Loucy (cell line): ENCODE data around the gene PLCD3.

Experiments
- H2AFZ ChIP-seq: fragments of 200-600 bp; sonication (generic); 2 replicates; pipeline ENCODE4 v1.6.0; 2016; ENCODE audit warnings: antibody characterized with exemption, mild to moderate bottlenecking, low read length, moderate library complexity
- H3F3A ChIP-seq: fragments of 200-600 bp; 2 replicates; pipeline ENCODE4 v1.6.0; 2016; ENCODE audit warnings: antibody characterized with exemption, low read depth, mild to moderate bottlenecking
- H3K27me3 ChIP-seq: fragments of 200-600 bp; sonication (generic); 2 replicates; pipeline ENCODE4 v1.6.1; 2014; ENCODE audit warnings: low read length, mild to moderate bottlenecking; ENCODE audit not compliant: insufficient read depth, poor library complexity, severe bottlenecking
- H3K36me3 ChIP-seq: fragments of 200-600 bp; sonication (generic); 2 replicates; pipeline ENCODE4 v1.6.1; 2016; ENCODE audit warnings: low read length; ENCODE audit not compliant: insufficient read depth
- H3K4me1 ChIP-seq: fragments of 200-600 bp; sonication (generic); 2 replicates; pipeline ENCODE4 v1.5.1; 2014; ENCODE audit warnings: low read length, mild to moderate bottlenecking; ENCODE audit not compliant: insufficient read depth, poor library complexity, severe bottlenecking
- H3K4me2 ChIP-seq: fragments of 200-600 bp; sonication (generic); 2 replicates; pipeline ENCODE4 v1.6.0; 2014; ENCODE audit warnings: antibody characterized with exemption, low read length, low read depth, mild to moderate bottlenecking; ENCODE audit not compliant: poor library complexity, severe bottlenecking
- H3K4me3 ChIP-seq: fragments of 200-600 bp; sonication (generic); 2 replicates; pipeline ENCODE4 v1.5.1; 2014; ENCODE audit warnings: low read length, mild to moderate bottlenecking, mixed read lengths; ENCODE audit not compliant: poor library complexity, severe bottlenecking
- H3K79me2 ChIP-seq: fragments of 200-600 bp; sonication (generic); 2 replicates; pipeline ENCODE4 v1.6.1; 2014; ENCODE audit warnings: low read length; ENCODE audit not compliant: insufficient read depth
- H3K9ac ChIP-seq: fragments of 200-600 bp; sonication (generic); 2 replicates; pipeline ENCODE4 v1.6.0; 2014; ENCODE audit warnings: mild to moderate bottlenecking, low read depth, low read length, moderate library complexity; ENCODE audit not compliant: poor library complexity, severe bottlenecking
- H3K9me2 ChIP-seq: fragments of 200-600 bp; sonication (generic); replicated peaks from 2 replicates; pipeline ENCODE4 v1.6.1; 2016; ENCODE audit warnings: low read depth, low read length, mixed read lengths
- H3K9me3 ChIP-seq: fragments of 200-600 bp; sonication (generic); 2 replicates; pipeline ENCODE4 v1.6.1; 2014; ENCODE audit warnings: mild to moderate bottlenecking, antibody characterized with exemption, low read length, low read depth; ENCODE audit not compliant: insufficient read depth
- H4K20me1 ChIP-seq: fragments of 200-600 bp; sonication (generic); 2 replicates; pipeline ENCODE4 v1.6.0; 2014; ENCODE audit warnings: antibody characterized with exemption, low read length, mild to moderate bottlenecking; ENCODE audit not compliant: insufficient read depth, poor library complexity, severe bottlenecking
- CTCF ChIP-seq: fragments of 200-600 bp; sonication (generic); conservative IDR thresholded peaks from 2 replicates; pipeline ENCODE4 v1.5.1; 2014; ENCODE audit warnings: mild to moderate bottlenecking, antibody characterized with exemption, low read length
- EZH2phosphoT487 ChIP-seq: fragments of 200-600 bp; IDR thresholded peaks from 2 replicates; pipeline ENCODE4 v1.6.1; 2018; ENCODE audit warnings: antibody characterized with exemption, mild to moderate bottlenecking, moderate library complexity, borderline replicate concordance

PLCD3 gene

GRCh38 chr17:45073414-45074070 is 58.8 kb downstream of the PLCD3 start:
- H3K9me2 ChIP-seq = no peaks in the 10 kb centered on the region
- no peak overlapping the region for H3K4me2 ChIP-seq
- peaks cover 11% of the 10 kb centered on the region for H4K20me1 ChIP-seq
- H3K4me3 ChIP-seq = no peak overlapping the region
- no peaks in the 10 kb centered on the region for H3F3A ChIP-seq
- no peaks in the 10 kb centered on the region for H3K9me3 ChIP-seq
- H3K27me3 ChIP-seq = no peaks in the 10 kb centered on the region
- H3K4me1 ChIP-seq = peaks cover 11% of the 10 kb centered on the region
- H2AFZ ChIP-seq = no peak overlapping the region
- peaks cover 56% of the 10 kb centered on the region for H3K79me2 ChIP-seq
- no peak overlapping the region for H3K9ac ChIP-seq
- peaks cover 27% of the 10 kb centered on the region; the same call in 1 of the 2 replicates for H3K36me3 ChIP-seq
- TF ChIP-seq EZH2phosphoT487 = no peak
- TF ChIP-seq CTCF = no peak

GRCh38 chr17:45070809-45071208 is 61.5 kb downstream of the PLCD3 start:
- TF ChIP-seq CTCF (no peak), EZH2phosphoT487 (no peak)
- Histone ChIP-seq H3F3A (no peaks in the 10 kb centered on the region), H3K79me2 (peaks cover 70% of the 10 kb centered on the region), H3K9me2 (no peaks in the 10 kb centered on the region), H3K4me3 (no peak overlapping the region), H3K4me1 (no peaks in the 10 kb centered on the region), H3K9ac (no peak overlapping the region), H3K4me2 (no peak overlapping the region), H4K20me1 (peaks cover 11% of the 10 kb centered on the region), H3K36me3 (peaks cover 19% of the 10 kb centered on the region; the same call in 1 of the 2 replicates), H2AFZ (no peak overlapping the region), H3K9me3 (no peaks in the 10 kb centered on the region), H3K27me3 (no peaks in the 10 kb centered on the region)

GRCh38 chr17:45070001-45070400 is 62.3 kb downstream of the PLCD3 start:
- TF ChIP-seq EZH2phosphoT487 (no peak), CTCF (no peak)
- H3K9me3 ChIP-seq = no peaks in the 10 kb centered on the region
- no peak overlapping the region for H3K4me3 ChIP-seq
- H3K79me2 ChIP-seq = peaks cover 71% of the 10 kb centered on the region
- no peaks in the 10 kb centered on the region for H3K9me2 ChIP-seq
- no peak overlapping the region for H2AFZ ChIP-seq
- no peak overlapping the region for H3K9ac ChIP-seq
- no peak overlapping the region for H3K4me2 ChIP-seq
- H3K27me3 ChIP-seq = no peaks in the 10 kb centered on the region
- peaks cover 17% of the 10 kb centered on the region; the same call in 1 of the 2 replicates for H3K36me3 ChIP-seq
- H3K4me1 ChIP-seq = no peaks in the 10 kb centered on the region
- H3F3A ChIP-seq = no peaks in the 10 kb centered on the region
- H4K20me1 ChIP-seq = peaks cover 17% of the 10 kb centered on the region
